ENCODE measurements around the gene ABCG5.
A peak's percentile ranks its signal among the peaks of the same experiment; 100 is the strongest.

Gene ABCG5

GRCh38 chr2:43803113-43803512 lies 35.5 kb downstream of the ABCG5 start:
- DNase-seq: no peak

GRCh38 chr2:43802135-43802534 lies 36.5 kb downstream of the ABCG5 start:
- DNase-seq: no peak

- no peak for DNase-seq
Measured at GRCh38 chr2:43800894-43801293, 37.7 kb downstream of the ABCG5 start.

GRCh38 chr2:43798300-43798699 lies 40.3 kb downstream of the ABCG5 start:
- no peak for DNase-seq

- DNase-seq: no peak
Measured at GRCh38 chr2:43796206-43796605, 42.4 kb downstream of the ABCG5 start.

GRCh38 chr2:43794956-43795355 lies 43.7 kb downstream of the ABCG5 start:
- DNase-seq: no peak

GRCh38 chr2:43792653-43793052 lies 46.0 kb downstream of the ABCG5 start:
- no peak for DNase-seq

- DNase-seq: no peak
Measured at GRCh38 chr2:43791035-43791765, 47.4 kb downstream of the ABCG5 start.

- DNase-seq: no peak
Measured at GRCh38 chr2:43790147-43790546, 48.5 kb downstream of the ABCG5 start.

GRCh38 chr2:43788646-43789045 lies 50.0 kb downstream of the ABCG5 start:
- DNase-seq: no peak

GRCh38 chr2:43787895-43788294 lies 50.7 kb downstream of the ABCG5 start:
- no peak for DNase-seq

- DNase-seq: no peak
Measured at GRCh38 chr2:43778233-43778632, 60.4 kb downstream of the ABCG5 start.

GRCh38 chr2:43777306-43777926 lies 61.2 kb downstream of the ABCG5 start:
- no peak for DNase-seq

- DNase-seq: no peak
Measured at GRCh38 chr2:43776324-43776723, 62.3 kb downstream of the ABCG5 start.

- no peak for DNase-seq
Measured at GRCh38 chr2:43774617-43775016, 64.0 kb downstream of the ABCG5 start.

- peak; percentile 95 for DNase-seq
Measured at GRCh38 chr2:43773876-43774613, 64.6 kb downstream of the ABCG5 start, which contains the start of gene DYNC2LI1. Gene DYNC2LI1, plus strand, starts transcription at chr2:43774039. Its CDS starts 100 bp downstream, at chr2:43774139.

- DNase-seq: no peak
Measured at GRCh38 chr2:43766006-43766405, 72.6 kb downstream of the ABCG5 start.

GRCh38 chr2:43764086-43764705 lies 74.4 kb downstream of the ABCG5 start:
- no peak for DNase-seq

GRCh38 chr2:43763091-43763490 lies 75.5 kb downstream of the ABCG5 start:
- no peak for DNase-seq
